ENCODE measurements around the gene MGA.
A peak's percentile ranks its signal among the peaks of the same experiment; 100 is the strongest.

MGA gene

DNA sequence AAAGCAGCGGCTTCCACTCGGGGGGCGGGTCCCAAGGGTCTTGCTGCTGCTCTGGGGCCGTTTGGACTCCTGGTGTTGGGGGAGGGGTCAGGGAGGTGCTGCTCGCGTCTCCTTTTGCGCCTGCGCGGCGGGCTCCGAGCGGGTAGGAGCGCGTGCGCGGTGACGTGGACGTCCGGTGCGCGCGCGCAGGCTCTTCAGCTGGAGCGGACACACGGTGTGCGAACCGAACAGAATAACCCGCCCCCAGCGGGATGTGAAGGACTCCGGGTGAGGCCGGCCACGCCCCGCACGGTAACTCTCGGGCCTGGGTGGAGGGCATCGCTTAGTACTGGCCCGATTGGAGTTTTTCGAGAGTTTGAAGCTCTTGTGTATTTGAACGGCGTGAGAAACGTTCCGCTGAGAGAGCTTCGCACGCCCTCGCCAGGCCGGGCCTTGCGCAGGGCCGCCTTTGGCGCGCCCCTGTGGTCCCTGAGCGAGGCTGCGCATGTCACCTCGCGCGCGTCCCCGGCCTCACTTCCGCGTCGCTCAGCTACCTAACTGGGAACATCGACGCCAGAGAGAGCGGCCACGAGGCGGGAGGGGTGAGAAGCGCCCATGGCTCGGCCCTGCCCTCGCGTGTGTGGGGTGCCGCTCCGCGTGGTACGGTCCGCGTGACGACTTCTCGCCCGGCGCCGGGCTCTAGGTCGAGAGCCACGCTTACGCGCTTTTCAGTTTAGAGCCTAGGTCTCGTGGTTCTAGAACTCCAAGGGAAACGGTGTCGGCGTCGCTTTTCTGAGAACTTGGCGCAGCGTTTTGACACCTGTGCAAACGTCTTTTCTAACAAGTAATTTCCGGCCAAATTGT lies at the start of gene MGA:
TSS of gene MGA (plus strand) at position 171 of the 843 bp plus-strand sequence.
- peak; percentile 96 for DNase-seq

DNA sequence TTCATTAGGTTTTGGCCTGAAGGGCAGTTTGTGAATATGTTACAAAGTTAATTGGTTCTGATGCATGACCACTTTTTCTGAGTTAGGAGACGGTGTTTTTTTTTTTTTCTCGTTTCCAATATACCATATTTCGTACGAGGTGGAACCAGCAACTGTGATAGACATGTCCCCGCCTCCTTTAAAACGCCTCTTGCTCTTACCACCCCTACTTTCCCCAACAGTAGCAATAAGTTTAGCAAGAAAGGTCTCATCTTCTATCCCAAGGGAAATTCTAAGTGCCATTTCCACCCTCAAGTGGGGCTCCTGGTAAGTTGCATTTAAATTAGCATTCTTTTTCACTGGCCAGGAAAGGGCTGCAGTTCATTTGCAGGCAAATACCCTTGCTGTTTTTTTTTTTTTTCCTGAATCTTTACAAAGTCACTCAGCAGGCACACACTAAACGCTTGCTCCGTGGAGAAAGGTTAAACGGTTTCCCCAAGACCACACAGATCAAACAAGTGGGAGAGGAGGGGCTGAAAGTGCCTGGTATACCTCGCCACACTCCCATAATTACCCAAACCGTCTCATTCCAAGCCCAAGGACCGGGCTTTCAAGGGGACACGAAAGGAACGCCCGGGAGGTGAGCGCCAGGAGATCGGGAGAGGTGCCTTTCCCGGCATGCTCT lies 39.5 kb upstream of the MGA start:
- DNase-seq = no peak

DNA sequence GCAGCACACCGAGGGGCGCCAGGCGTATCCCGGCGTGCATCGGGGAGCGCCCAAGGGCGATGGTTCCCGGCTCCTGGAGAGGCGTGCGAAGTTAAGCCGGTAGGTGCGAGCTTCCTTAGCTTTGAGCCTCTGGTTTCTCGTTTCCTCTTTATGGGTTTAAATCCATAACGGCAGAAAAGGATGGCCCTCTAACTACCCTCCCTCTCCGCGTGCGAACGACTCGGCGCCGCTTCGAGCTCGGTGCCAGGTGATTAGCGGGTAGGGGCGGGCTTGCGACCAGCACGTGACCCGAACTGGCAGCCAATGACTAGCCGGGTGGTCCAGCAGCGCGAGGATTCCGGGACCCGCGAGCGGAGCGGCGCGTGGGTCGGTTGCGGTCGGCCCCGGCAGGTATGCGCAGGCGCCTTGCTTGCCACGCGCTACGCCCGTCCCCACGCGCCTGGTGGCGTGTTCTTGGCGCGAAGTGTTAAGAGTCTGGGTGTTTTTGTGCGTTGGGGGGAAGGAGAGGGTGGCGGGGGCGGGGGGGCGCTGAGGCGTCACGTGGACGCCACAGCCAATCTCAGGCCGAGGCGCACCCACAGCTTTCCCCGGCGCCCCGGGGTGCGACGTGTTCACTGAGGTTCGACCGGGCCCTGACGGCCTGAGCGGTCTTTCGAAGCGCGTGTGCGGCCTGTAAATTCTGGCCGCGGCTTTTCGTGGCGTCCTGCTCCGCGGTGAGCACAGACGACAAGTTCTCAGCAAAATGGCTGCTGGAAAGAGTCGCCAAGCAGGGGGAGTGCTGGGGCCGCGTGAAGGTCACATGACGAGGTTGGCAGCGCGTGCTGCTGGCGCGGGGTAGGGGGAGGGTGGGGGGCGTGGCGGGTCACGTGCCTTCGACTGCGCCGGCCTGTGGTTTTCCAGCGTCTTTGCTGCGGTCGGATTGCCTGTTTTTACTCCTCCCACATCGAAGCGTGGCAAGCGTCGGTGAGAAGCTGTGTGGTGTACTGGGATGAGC lies 38.7 kb upstream of the MGA start:
- DNase-seq = peak; percentile 90

DNA sequence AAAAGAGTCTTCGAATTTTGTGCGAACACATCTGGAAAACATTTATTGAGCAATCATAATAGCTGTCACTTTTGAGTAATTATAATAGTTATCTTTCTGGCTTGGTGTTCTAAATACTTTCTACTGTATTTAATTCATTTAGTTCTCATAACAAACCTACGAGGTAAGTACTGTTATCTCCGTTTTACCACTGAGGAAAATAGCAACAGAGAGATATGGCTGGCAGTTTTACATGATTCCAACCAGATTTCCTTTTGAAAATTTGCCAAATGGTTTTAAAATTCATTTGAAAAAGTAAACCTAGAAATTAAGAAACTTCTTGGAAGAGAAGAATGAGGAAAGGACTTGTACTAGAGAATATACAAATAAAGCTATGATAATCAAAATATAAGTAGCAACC lies 37.3 kb upstream of the MGA start:
- DNase-seq = no peak

DNA sequence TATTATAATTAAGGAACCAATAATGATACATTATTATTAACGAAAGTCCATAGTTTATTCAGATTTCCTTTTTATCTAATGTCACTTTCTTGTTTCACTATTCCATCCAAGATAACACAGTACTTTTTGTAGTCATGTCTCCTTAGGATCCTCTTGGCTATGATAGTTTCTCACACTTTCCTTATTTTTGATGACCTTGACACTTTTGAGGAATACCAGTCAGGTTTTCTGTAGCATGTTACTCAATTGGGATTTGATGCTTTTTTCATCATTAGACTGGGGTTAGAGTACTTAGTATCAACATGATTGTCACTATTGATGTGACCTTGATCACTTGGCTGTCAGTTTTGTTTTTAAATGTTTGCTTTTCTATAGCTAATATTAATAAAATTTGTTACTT lies 33.0 kb upstream of the MGA start:
- DNase-seq = no peak

DNA sequence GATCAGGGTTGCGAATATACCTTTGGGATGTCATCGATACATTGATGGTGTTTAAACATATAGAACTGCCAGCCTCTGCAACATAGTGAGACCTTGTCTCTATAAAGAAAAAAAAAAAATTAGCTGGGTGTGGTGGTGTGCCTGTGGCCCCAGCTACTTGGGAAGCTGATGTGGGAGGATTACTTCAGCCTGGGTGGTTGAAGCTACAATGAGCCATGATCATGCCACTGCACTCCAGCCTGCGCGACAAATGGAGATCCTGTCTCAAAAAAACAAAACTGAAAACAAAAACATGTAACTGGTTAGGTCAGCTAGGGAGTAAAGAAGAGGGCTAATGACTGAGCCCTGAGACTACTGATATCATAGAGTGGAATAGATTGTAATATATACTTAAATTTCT lies 30.7 kb upstream of the MGA start:
- DNase-seq = no peak

DNA sequence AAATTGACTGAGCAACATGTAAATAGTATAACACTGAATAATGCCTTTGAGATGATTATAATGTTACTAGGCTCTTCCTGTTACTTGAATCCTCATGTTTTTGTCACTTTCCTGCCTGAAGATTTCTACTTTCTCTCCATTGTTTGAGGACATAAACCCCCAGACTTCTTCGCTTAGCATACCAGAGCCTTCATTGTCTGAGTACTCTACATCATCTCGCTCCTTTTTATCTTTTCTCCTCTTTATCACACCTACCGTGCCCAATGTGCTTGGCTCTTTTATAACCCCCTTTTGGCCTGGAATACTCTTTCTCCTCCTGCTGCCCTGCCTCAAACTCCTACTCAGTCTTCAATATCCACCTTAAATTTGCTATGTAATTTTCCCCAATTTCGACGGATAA lies 30.3 kb upstream of the MGA start:
- no peak for DNase-seq

DNA sequence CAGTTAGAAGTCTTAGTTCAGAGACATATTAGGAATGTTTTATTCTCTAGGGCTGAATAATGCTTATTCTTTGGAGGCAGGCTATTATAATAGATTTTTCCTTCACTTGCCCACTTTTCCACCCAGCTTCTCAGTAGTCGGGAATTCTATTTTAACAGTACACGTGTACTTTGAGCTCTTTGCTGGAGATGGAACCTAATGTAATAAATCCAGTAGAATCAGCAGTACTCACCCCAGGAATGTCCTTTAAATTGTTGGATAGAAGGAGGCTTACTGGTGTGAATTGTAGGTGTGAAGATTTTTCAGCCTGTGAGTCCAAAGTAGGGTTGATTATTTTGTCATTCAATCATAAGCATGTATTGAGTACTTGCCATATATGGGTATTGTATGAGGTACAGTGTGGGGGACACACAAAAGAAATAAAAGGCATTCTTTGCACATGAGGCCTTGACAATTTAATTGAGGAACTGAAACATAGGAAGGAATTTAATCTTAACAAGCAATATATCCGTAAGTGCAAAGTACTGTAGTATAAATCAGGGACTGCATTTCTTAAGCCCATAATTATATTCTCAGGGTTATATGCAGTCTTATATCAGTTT lies 29.5 kb upstream of the MGA start:
- DNase-seq = no peak

DNA sequence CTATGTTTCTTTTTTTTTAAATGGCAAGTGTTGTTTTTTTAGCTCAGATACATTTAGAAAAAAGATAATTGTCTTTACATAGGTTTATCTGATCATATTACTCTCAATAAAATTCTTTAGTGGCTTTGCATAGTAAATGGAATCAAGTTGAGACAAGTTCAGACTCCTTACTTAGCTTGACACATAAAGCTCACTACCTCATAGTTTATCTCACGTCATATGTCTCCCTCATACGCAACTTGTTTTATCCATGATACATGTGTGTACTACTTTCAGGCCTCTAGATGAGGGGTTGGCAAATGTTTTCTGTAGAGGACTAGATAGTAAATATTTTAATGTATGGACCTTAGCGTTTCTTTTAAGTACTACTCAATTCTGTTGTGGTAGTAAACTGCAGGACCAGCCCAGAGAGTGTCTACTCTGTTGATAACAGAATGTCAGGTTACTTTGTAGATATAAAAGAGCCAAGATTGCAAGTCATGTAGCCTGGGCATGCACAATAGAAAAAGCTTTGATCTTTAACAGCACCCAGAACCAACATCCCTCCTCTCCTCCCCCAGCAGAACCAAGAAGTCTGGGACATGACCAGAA lies 28.2 kb upstream of the MGA start:
- DNase-seq = no peak

DNA sequence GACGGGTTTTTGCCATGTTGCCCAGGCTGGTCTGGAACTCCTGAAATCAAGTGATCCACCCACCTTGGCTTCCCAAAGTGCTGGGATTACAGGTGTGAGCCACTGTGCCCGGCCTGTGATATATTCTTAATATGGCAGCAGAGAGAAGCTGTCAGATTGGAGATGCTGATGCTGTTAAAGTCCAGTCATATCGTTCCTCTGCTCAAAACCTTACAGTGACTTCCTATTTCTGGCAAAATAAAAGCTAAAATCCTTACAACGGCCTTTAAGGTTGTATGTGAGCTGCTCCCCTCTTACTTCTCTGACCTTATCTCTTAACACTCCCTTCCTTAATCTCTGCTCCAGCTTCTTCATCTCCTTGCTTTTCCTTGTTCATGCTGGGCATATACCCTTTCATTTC lies 26.6 kb upstream of the MGA start:
- no peak for DNase-seq

DNA sequence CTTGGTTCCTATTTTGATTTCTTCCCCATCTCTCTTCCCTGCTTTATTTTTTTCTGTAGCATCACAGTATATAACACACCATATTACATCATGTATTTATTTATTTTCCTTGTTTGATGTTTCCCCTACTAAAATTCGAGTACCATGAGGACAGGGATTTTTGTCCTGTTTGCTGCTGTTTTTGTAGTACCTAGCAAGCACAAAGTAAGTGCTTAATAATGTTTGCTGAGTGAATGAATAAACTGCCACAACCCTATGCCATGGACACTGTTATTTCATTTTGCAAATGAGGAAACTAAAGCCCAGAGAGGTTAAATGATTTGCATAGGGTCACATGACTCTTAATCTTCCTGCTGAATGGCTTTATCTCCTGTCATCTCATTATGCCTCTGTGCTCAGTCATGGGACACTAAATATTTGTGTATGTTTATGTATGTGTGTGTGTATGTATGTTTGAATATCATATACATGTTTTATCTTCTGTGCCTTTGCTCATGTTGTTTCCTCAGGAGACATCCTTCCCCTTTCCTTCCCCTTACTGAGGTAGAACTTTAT lies 26.1 kb upstream of the MGA start:
- DNase-seq = no peak

DNA sequence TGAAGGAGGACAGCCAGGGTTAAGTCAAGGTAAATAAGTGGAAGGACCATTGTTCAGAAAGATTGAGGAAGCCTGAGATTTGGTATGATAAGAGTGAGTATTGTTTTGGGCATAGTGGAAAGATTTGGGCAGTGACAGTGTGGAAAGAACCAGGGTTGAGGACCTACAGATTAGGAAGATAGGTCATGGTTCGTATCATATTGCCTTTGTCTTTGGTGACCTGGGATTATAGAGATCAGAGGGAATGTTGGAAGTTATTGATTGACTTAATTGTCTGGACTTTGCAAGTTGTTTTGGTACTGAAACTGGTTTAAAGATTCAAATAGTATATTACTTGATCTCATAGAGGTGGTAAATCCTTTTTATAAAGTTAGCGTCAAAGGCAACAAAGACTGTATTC lies 23.1 kb upstream of the MGA start:
- no peak for DNase-seq

DNA sequence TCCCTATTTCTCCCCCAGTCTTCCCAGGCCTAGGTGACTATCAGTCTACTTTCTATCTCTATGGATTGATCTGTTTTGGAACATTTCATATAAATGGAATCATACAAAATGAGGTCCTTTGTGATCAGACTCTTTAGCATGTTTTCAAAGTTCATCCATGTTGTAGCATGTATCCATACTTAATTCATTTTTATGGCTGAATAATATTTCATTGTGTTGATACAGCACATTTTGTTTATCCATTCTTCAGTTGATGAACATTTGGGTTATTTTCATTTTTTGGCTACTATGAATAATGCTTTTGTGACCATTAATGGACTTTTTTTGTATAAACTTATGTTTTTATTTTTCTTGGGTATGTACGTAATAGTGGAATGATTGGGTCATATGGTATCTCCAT lies 19.2 kb upstream of the MGA start:
- no peak for DNase-seq

DNA sequence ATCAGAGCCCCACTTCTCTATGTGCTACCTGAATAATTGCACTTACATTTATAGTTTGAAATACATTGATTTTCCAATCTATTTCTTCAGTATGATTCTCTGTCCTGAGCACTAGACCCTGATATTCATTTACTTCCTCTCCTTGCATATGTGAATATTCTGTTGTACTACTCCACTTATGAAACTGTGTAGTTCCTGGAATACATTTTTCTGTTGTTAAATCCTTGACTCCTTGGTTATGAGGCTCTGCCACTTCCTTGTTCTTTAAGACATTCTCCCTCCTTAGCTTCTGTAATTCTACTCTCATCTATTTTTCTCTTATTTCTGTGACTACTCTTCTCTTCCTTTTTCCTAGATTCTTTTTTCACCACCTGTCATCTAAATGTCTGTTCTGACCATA lies 12.9 kb upstream of the MGA start:
- DNase-seq = no peak

DNA sequence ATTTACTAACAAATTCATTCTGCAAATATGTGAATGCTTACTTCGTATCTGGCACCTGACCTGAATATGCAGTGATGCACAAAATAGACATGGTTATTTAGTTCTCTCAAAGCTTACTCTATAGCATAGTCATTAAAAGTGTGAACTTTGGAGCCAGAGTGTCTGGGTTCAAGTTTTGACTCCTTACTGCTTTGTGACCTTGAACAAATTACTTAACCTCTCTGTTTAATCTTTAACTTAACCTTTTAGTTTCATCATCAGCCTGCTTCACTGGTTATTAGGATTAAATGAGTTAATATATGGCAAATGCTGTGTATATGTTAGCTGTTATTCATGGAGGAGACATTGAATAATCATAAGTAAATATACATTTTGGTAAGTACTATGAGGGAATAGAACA lies 12.1 kb upstream of the MGA start:
- no peak for DNase-seq

DNA sequence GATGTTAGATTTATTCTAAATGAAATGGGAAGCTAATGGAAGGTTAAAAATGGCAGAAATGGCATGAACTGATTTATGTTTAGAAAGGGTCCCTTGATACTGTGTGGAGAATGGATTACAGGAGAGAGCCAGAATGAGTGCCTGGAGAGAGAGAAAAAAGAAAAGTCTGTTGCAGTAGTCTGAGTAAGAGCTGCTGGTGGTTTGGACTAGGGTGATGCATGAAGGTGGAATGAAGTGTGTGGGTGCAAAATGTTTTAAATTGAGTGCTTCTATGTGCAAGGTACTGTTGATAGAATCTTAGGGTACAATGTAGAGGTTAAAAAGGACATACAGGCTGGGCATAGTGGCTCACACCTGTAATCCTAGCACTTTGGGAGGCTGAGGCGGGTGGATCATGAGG lies 11.4 kb upstream of the MGA start:
- no peak for DNase-seq

DNA sequence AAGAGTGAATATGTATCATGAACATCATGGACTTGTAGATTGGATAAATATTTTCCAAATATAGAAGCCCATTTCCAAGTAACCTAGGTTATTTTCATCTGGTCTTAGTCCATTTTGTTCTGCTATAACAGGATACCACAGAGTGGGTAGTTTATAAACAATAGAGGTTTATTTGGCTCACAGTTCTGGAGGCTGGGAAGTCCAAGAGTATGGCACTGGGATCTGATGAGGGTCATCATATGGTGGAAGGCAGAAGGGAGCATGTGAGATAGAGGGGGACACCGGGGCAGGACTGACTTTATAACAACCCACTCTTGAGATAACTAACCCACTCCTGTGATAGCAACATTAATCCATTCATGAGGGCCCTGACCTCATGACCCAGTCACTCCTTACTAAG lies 9.4 kb upstream of the MGA start:
- DNase-seq = no peak

DNA sequence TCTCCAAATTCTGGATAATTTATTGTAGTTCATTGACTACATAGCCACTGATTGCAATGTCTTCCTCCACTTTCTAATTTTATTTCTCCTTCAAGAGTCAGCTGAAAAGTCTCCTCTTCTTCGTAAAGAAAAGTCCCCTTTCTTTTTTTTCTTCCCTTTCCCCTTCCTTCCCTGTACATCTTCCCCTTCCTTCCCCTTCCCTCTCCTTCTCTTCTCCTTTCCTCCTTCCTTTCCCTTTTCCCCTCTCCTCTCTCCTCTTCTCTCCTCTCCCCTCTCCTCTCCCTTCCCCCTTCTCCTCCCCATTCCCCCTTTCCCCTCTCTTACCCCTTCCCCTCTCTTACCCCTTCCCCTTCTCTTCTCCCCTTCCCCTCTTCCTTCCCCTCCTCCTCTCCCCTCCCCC lies 8.8 kb upstream of the MGA start:
- no peak for DNase-seq

DNA sequence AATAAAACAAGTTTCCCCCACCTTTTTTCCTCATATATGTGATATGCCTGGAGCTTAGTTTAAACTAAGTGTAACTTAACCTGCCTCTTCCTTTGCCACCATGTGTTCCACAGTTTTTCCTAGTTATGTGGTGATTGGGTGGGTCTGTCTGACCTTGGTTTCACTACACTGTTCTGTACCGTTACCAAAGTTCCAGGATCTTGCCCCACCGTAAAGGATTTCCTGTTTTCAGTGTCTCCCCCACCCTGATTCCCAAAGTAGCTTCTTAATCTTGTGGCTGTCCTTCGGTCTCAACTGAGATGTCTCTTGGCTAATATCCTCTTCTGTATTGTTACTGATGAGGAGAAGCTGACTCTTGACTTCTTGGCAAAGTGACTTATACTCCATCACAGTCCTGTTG lies 6.4 kb upstream of the MGA start:
- DNase-seq = no peak

DNA sequence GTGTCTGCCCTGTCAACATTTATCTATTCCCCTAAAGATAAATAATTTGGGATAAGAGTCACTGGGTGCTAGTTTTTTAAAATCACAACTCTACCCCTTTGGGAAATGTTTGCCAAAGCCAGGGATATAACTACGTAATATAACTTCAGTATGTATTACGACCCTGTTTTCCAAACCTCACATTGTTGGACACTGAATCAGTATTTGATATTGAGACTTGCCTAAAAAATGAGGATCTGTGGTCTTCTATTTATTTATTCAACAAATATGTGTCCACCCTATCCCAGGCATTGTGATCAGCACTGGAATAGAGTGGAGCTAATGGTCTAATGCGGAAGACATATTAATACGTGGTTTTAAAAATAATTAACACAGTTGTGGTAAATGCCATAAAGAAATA lies 4.5 kb upstream of the MGA start:
- DNase-seq = no peak

DNA sequence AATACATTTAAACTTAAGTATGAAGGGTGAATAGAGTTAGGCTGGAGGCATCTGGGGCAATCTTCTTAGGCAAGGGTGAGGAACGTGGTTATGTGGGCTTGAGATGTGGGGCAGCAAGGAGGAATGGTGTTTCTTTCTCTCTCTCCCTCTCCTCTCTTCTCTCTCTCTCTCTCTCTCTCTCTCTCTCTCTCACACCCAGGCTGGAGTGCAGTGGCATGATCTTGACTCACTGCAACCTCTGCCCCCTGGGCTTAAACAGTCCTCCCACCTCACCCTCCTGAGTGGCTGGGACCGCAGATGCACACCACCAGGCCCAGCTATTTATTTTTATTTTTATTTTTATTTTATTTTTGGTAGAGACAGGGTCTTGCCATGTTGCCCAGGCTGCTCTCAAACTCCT lies 4.0 kb upstream of the MGA start:
- no peak for DNase-seq

DNA sequence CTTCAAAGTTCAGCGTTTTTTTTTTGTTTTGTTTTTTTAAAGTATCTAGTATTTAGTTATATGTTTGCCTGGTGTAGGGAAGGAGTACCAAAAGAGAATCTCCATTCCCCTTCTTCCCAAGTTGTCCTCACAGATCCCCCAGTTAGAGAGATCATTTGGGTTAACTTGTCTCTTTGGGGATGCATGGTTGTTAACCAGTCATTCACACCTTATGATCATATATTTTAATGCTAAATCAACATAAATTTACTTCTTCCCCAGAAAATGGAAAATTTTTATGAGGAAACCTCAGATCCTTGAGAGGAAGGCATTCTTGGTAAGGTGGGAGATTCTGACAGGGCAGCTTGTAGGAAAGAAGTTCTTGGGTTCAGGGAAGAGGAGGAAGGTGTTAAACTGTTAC lies 1.5 kb upstream of the MGA start:
- DNase-seq = no peak

Measured in activated CD8-positive, alpha-beta memory T cell treated with anti-CD3 and anti-CD28 coated beads for 24 hours (primary cell).